Epithelial cell of proximal tubule (primary cell): ENCODE results near the gene PRR22. TPM values are rescaled to one million over a fixed set of nuclear protein-coding genes. Genes with fewer than 3 reads are reported as not detected.
"Not testable (repeated sequence)": the region's sequence is repeated elsewhere in the genome, so short reads cannot be mapped to it uniquely, and the experiment has no call there.

Experiments used
- DNase-seq: peaks from one replicate; pipeline ENCODE4 v3.0.0-alpha.2; 2011; ENCODE audit warnings: low read depth
- H3K4me3 ChIP-seq: 2 replicates; pipeline ENCODE4 v1.5.1; 2011; ENCODE audit warnings: low read depth, mild to moderate bottlenecking, low read length
- CTCF ChIP-seq: conservative IDR thresholded peaks from 2 replicates; pipeline ENCODE4 v1.5.1; 2012; ENCODE audit warnings: low read depth, mild to moderate bottlenecking, low read length
- total RNA-seq: library from RNA; depleted of rRNA; stranded (reverse); fragments of >200 nt; gene quantifications from 2 replicates; pipeline ENCODE4 v1.2.3, GENCODE V29; 2015

Gene PRR22
- total RNA-seq, 1 donor from 2014 or later = not detected

- no peak overlapping the region for H3K4me3 ChIP-seq
- TF ChIP-seq CTCF = no peak
- no peak for DNase-seq
Observed at GRCh38 chr19:5785423-5785822, 877 bp upstream of the PRR22 start.

GRCh38 chr19:5782945-5783919 lies 1.3 kb downstream of the PRR22 start:
- no peak for DNase-seq
- H3K4me3 ChIP-seq = no peak overlapping the region

DNA sequence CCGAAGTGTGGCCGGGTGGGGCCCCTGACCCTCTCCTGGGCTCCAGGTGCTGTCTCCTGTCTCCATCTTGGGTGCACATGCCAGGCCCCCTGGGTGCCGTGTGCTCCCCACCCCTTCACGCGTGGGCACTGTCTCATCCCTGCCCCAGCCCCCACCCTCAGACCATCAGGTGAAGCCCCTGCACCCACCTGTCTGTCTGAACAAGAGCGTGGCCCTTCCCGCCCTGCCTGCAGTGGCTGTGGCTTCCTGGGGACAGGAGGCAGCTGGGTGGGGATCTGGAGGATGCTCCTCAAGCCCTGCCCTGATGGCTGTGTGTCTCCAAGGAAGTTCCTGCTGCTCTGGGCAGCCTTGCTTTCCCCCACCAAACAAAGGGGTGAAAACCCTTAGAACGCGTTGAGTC lies 2.2 kb downstream of the PRR22 start:
- no peak for TF ChIP-seq CTCF
- no peak overlapping the region for H3K4me3 ChIP-seq
- DNase-seq = no peak

More at GRCh38 chr19:5782945-5783919, 1.3 kb downstream of the PRR22 start:
- no peak for TF ChIP-seq CTCF

- not testable (repeated sequence) for H3K4me3 ChIP-seq, DNase-seq
Observed at GRCh38 chr19:5780916-5781315, 3.6 kb downstream of the PRR22 start.

- no peak for TF ChIP-seq CTCF
- H3K4me3 ChIP-seq = no peak overlapping the region
- DNase-seq = no peak
Observed at GRCh38 chr19:5778402-5778801, 6.1 kb downstream of the PRR22 start.

DNA sequence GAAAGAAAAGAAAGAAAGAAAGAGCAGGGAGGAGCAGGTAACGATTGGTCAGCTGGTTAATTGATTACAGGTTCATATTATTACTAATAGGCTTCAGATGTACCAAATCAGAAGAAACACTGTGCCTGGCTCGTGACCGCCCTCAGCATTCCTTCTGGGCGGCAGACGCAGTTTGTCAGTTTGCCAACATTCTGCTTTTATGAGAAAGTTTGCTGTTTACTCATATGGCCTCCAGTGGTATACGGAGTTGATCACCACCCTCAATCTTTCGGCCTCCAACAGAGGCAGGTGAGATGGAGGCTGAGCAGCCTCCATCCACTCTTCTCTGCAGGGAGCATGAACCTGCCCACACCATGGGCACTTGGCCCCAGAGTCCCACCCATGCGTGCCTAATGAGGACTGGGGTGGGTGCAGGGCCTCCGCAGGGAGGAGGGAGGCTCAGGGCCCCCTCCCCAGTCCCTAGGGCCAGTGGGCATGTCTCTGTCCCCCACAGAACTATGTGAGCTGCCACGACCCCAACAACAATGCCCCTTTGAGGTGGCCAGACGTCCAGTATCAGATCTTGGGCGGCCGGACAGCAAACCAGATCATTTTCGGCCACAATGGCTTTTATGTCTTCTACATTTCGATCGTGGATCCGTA lies 8.8 kb downstream of the PRR22 start:
- H3K4me3 ChIP-seq = no peak overlapping the region
- no peak for DNase-seq
- TF ChIP-seq CTCF = no peak

- no peak overlapping the region for H3K4me3 ChIP-seq
- DNase-seq = no peak
- TF ChIP-seq CTCF = no peak
Observed at GRCh38 chr19:5774921-5775320, 9.6 kb downstream of the PRR22 start.
